Caki2 (cell line): Measurements from ENCODE around the gene TTC3. TPM values are rescaled to one million over a fixed set of nuclear protein-coding genes. Genes with fewer than 3 reads are reported as not detected.
"Not testable (repeated sequence)": the region's sequence is repeated elsewhere in the genome, so short reads cannot be mapped to it uniquely, and the experiment has no call there.

Experiments used
- DNase-seq: peaks from one replicate; pipeline ENCODE4 v3.0.0-alpha.2; 2015; ENCODE audit warnings: low read depth
- in situ Hi-C: cut with HindIII; loops from 2 replicates; pipeline ENCODE4 v1.10.0; 2016; ENCODE audit warnings: low sequenced_read_pairs, low pct_unique_long_range_greater_than_20kb, mixed read lengths
- total RNA-seq: library from RNA; depleted of rRNA; stranded (reverse); fragments of >200 nt; shearing (Covaris generic); gene quantifications from 2 replicates; pipeline ENCODE4 v1.2.3, GENCODE V29; 2014; ENCODE audit warnings: low replicate concordance; rRNA removed

TTC3 gene
- total RNA-seq, result 46.5 and 100 TPM in 2 replicates

- in situ Hi-C loops, result no loop called here
These were observed at the start of gene TTC3, which contains the start of gene PIGP for GRCh38 chr21:37072988-37073416. TTC3 (plus strand) TSS chr21:37073254; CDS start chr21:37087258, 14,004 bp downstream. PIGP (minus strand) TSS chr21:37073071; CDS start chr21:37072515, 556 bp downstream.

GRCh38 chr21:37026499-37026898, 46.6 kb upstream of the TTC3 start:
- DNase-seq, result no peak
- in situ Hi-C loops, result no loop called here

More at GRCh38 chr21:37072988-37073416, at the start of gene TTC3, which contains the start of gene PIGP:
- peak; percentile 96 for DNase-seq

- in situ Hi-C loops, result no loop called here
- no peak for DNase-seq
These were observed 44.5 kb upstream of the TTC3 start for GRCh38 chr21:37028570-37028969.

- DNase-seq, result no peak
- in situ Hi-C loops, result no loop called here
These were observed 42.2 kb upstream of the TTC3 start for GRCh38 chr21:37030864-37031263.

- in situ Hi-C loops, result no loop called here
- DNase-seq, result no peak
These were observed 40.8 kb upstream of the TTC3 start for GRCh38 chr21:37032293-37032692.

GRCh38 chr21:37032877-37033471, 40.1 kb upstream of the TTC3 start:
- in situ Hi-C loops, result no loop called here
- peak; percentile 74 for DNase-seq

GRCh38 chr21:37034394-37034793, 38.7 kb upstream of the TTC3 start:
- in situ Hi-C loops, result not testable (repeated sequence)

GRCh38 chr21:37036177-37036576, 36.9 kb upstream of the TTC3 start:
- DNase-seq, result no peak
- in situ Hi-C loops, result no loop called here

More at GRCh38 chr21:37034394-37034793, 38.7 kb upstream of the TTC3 start:
- DNase-seq, result not testable (repeated sequence)

- no peak for DNase-seq
- in situ Hi-C loops, result no loop called here
These were observed 33.5 kb upstream of the TTC3 start for GRCh38 chr21:37039411-37040075.

DNA sequence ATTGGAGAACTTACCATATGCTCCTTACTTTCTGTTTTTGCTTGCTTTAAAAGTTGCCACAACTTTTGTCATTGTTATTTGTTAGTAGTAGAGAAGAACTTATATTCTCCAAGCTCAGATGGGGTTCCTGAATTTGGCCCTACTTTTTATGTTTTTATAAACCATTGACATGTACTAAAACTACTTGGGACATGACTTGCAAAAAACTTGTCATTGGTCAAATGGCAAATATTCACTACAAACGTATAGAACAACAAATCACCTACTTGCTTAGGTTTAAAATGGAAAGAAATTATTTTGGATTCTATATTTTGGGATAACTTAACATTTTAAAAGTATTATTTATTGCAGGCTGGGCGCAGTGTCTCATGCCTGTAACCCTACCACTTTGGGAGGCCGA, 32.8 kb upstream of the TTC3 start:
- in situ Hi-C loops, result no loop called here
- DNase-seq, result no peak

- no peak for DNase-seq
- in situ Hi-C loops, result no loop called here
These were observed 31.3 kb upstream of the TTC3 start for GRCh38 chr21:37041706-37042271.

DNA sequence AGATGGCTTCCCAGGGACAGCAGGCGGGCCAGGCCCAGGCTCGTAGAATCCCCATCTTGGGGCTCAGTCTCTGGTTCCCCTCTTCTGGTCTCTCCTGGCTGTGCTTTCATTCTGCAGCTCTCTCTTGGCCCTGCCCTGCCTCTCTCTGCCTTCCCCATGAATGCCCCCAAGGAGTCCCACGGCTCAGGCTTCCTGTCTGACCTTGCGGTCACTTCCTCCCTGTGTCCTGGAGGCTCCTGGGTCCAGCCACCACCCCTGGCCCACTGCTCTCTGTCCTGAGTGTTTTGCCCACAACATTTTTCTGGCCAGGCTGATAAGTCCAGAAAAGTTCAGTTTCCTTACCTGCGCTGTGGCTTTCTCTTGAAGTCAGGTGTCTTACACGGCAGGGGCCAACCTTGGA, 29.2 kb upstream of the TTC3 start:
- in situ Hi-C loops, result no loop called here
- DNase-seq, result no peak

DNA sequence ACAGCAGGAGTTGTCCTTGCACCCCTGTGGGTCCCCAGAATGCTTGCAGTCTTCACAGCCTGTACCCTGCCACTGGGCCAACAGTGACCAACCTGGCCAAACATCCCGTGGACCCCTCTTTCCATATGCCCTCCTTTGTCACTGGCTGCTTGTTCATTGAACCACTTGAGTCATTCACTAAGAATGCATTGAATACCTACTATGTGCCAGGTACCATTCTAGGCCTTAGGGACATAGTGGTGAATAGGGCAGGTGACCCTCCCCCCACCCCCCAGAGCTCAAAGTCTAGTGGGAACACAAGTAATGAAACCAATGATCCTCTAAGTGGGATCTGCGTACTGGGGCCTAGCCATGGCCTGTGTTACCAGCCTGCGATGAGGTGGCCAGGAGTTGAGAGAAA, 28.4 kb upstream of the TTC3 start:
- in situ Hi-C loops, result no loop called here
- no peak for DNase-seq

- in situ Hi-C loops, result no loop called here
These were observed 27.9 kb upstream of the TTC3 start for GRCh38 chr21:37045149-37045548.

GRCh38 chr21:37045556-37045955, 27.5 kb upstream of the TTC3 start:
- in situ Hi-C loops, result no loop called here
- DNase-seq, result no peak

More at GRCh38 chr21:37045149-37045548, 27.9 kb upstream of the TTC3 start:
- no peak for DNase-seq

- peak; percentile 34 for DNase-seq
- in situ Hi-C loops, result no loop called here
These were observed 26.0 kb upstream of the TTC3 start for GRCh38 chr21:37047079-37047478.

DNA sequence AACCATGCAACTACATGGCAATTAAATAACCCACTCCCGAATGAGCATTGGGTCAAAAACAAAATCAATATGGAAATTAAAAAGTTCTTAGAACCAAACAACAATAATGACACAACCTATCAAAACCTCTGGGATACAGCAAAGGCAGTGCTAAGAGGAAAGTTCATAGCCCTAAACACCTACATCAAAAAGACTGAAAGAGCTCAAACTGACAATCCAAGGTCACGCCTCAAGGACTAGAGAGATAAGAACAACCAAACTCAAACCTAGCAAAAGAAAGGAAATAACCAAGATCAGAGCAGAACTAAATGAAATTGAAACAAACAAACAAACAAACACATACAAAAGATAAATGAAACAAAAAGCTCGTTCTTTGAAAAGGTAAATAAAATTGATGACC, 23.3 kb upstream of the TTC3 start:
- in situ Hi-C loops, DNase-seq: not testable (repeated sequence)

DNA sequence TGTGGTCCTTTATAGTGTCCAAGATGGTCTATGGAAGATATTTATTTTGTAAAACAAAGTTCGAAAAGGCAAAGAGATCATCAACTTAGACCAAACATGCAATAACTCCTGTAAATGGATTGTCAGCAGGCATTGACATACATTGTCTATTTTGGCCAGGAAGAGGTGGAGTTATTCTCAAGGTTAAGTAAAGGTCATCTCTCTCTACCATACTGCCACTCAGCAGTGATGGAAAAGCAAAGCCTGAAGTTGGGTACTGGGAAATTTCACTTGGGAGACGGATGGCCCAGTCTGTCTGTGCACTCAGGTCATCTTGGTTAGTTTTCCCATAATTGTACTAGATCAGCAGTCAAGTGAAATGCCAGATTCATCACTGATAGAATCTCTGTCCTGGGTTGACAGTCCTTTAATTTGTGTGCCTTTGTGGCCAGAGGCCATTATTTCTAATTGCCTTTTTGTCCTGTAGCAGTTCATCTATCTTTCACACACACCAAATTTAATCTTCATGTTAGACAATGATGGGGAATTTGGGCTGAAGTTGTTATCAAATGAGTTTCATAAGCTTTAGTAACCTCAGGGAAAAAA, 17.7 kb upstream of the TTC3 start:
- in situ Hi-C loops, result no loop called here
- no peak for DNase-seq

DNA sequence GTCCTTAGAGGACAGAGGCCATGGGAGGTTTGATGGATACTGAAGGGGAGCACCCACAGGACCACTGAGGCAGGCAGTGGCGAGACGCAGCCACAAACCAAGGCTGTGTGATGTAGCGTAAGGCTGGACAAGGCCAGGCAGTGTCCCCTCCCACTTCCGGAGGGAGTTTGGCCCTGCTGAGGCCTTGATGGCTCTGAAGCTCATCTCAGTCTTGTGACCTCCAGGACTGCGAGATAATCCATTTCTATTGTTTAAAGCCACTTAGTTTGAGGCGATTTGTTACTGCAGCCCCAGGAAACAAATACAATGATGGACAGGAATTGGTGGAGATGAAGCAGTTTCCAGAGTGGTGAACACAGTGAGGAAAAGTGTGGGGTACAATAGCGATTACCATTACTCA, 15.4 kb upstream of the TTC3 start:
- no peak for DNase-seq
- in situ Hi-C loops, result no loop called here
